Esophagus squamous epithelium (tissue), 4 donors: ENCODE results near the gene HMCN2.

Experiments
- CTCF ChIP-seq, 6 experiments: fragments of 450-650 bp in 4 of 6; fragments of 200-600 bp in 2 of 6; sonication (generic) in 2 of 6; IDR thresholded peaks; one replicate each; pipeline ENCODE4 v1.5.1; 2016 to 2019; ENCODE audit warnings: antibody characterized with exemption in 6 of 6, mild to moderate bottlenecking in 4 of 6, moderate library complexity in 4 of 6
- POLR2A ChIP-seq, 4 donors: fragments of 450-650 bp; IDR thresholded peaks; one replicate each; pipeline ENCODE4 v1.6.1; 2017; ENCODE audit warnings: antibody characterized with exemption in 4 of 4, mild to moderate bottlenecking in 4 of 4, moderate library complexity in 3 of 4

GRCh38 chr9:130323051-130323745 is 57.6 kb downstream of the HMCN2 start:
- TF ChIP-seq POLR2A (IDR thresholded peaks at IDR 0.05) (no peak), CTCF (IDR thresholded peaks at IDR 0.05) (no peak)
